ENCODE data around the gene IL16. TPM values are rescaled to one million over a fixed set of nuclear protein-coding genes. Genes with fewer than 3 reads are reported as not detected.
A peak's percentile ranks its signal among the peaks of the same experiment; 100 is the strongest.
"Not testable (repeated sequence)": the region's sequence is repeated elsewhere in the genome, so short reads cannot be mapped to it uniquely, and the experiment has no call there.

The IL16 gene
- total RNA-seq, 1 donor: 44.7 TPM

- DNase-seq (ENCODE audit: low read depth in 2 of 3, low spot score in 2 of 3): no peak
Measured at GRCh38 chr15:81199031-81199779, 2.5 kb downstream of the IL16 start.

DNA sequence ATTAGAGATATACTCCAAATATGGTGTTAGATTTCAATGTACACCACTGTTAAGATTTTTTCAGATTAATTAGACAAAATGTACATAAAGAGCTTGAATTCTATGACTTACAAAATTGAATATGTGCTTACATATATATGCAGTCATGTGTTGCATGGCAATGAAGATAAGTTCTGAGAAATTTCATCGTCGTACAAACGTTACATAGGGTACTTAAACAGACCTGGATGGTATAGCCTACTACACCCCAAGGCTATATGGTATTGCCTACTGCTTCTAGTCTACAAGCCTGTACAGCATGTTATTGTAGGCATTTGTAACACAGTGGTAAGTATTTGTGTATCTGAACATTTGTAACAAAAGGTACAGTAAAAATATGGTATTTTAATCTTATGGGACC is 9.3 kb downstream of the IL16 start:
- no peak for DNase-seq (ENCODE audit: low read depth in 2 of 3, low spot score in 2 of 3)

- DNase-seq (ENCODE audit: low read depth in 2 of 3, low spot score in 2 of 3): not testable (repeated sequence)
Measured at GRCh38 chr15:81207987-81208386, 11.3 kb downstream of the IL16 start.

DNA sequence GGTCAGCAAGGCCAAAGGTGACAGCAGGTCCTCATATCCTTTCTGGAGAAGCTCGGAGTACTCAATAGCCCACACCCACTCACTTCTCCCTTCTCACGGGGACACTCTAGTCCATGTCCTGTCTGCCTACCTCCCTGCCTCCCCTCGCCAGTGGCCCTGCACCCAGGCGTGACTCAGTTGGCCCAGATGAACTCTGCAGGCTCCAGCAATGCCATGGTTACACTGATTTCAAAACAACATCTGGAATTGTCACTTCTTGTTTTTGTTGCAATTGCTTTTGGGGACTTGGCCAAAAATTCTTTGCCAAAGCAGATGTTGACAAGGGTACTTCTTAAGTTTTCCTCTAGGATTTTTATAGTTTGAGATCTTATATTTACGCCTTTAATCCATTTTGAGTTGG is 13.0 kb downstream of the IL16 start:
- DNase-seq (ENCODE audit: low read depth in 2 of 3, low spot score in 2 of 3): no peak

DNA sequence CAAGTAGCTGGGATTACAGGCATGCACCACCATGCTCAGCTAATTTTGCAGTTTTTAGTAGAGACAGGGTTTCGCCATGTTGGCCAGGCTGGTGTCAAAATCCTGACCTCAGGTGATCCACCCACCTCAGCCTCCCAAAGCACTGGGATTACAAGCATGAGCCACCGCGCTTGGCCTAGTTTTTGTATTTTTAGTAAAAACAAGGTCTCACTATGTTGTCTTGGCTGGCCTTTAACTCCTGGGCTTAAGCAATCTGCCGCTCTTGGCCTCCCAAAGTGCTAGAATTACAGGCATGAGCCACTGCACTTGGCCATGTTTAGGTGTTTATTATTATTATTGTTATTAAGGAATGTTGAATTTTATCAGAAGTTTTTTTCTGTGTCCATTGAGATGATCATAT is 14.7 kb downstream of the IL16 start:
- DNase-seq (ENCODE audit: low read depth in 2 of 3, low spot score in 2 of 3): no peak

DNA sequence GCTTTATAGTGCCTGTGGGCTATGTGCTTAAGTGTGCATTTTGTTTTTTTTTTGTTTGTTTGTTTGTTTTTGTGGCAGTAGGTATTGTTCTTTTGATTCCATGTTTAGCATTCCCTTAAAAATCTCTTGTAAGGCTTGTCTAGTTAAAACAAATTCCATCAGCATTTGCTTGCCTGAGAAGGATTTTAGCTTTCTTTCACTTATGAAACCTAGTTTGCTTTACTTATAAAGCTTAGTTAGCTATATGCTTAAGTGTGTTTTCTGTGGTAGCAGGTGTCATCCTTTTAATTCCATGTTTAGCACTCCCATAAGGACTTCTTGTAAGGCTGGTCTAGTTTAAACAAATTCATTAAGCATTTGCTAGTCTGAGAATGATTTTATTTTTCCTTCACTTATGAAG is 17.3 kb downstream of the IL16 start:
- no peak for DNase-seq (ENCODE audit: low read depth in 2 of 3, low spot score in 2 of 3)

GRCh38 chr15:81215531-81215930 is 18.9 kb downstream of the IL16 start:
- no peak for DNase-seq (ENCODE audit: low read depth in 2 of 3, low spot score in 2 of 3)

DNA sequence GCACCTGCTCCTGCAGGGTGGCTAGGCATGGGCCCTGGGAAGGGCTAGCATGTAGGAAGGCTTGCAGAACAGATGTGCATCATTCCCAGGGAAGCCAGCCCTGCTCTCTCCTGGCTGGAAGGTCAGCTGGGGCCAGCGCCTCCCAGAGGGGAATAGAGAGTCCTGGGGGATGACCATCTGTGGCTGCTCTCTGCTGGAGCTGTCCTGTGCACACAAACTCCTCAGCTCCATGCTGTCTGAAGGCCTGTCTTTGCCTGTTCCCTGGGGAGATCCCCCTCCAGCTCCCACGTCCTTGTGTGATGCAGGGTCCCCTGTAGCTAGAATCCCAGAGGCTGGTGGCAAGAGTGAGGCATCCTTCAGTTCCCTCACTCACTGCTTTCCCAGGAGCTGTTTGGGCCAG is 19.3 kb downstream of the IL16 start:
- no peak for DNase-seq (ENCODE audit: low read depth in 2 of 3, low spot score in 2 of 3)

DNA sequence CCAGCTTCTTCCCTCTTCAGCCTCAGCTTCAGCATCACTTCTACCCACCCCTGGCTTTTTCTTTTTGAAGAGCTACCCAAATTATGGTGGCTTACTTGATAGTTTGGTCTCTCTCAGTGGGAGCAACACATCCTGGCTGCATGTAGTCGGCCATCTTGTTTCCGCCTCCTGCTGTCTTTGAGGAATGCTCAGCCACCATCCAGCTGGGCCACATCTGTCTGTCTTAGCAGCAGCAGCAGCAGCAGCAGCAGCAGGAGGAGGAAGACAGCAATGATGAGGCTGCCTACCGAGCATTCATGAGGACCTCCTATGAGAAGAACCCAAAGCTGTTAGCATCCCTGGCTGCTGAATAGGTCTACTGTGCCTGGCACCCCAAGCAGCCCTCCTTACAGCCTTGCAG is 19.7 kb downstream of the IL16 start:
- no peak for DNase-seq (ENCODE audit: low read depth in 2 of 3, low spot score in 2 of 3)

DNA sequence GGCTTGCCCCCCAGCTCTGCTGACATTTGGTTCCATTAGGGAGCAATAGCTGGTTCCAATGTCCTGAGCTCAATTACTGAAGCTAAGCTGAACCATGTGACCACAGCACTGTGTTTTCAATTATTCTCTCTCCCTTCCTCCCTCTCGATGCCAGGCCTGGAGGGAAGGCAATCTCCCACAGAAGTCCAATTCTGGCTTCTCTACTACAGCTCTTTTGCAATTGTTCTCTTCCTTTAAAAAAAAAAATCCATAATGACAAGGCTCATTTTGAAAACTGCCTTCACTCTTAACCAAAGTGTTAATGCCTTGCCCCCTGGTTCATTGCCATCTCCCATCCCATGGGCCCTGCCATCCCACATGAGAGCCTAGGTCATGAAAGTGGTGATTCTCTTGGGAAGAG is 24.8 kb downstream of the IL16 start:
- DNase-seq (ENCODE audit: low read depth in 2 of 3, low spot score in 2 of 3): no peak

DNA sequence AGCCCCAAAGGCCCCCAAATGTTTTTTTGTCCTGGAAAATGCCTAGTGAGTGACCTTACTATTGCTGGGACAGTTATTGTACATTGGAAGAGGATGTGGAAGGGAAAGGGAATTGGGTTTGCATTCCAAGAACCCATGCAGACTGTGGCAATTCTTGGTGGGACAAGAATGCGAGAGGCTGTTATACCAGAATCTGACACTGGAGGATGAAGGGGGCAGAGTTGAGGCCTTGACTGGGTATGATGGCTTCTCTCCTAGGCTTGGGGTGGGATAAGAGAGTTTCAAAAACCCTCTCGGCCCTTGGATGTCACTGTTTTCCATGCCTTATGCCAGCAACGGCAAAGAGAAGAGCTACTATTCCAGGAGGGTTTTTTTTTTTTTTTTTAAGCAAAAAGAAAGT is 25.3 kb downstream of the IL16 start:
- DNase-seq (ENCODE audit: low read depth in 2 of 3, low spot score in 2 of 3): no peak

DNA sequence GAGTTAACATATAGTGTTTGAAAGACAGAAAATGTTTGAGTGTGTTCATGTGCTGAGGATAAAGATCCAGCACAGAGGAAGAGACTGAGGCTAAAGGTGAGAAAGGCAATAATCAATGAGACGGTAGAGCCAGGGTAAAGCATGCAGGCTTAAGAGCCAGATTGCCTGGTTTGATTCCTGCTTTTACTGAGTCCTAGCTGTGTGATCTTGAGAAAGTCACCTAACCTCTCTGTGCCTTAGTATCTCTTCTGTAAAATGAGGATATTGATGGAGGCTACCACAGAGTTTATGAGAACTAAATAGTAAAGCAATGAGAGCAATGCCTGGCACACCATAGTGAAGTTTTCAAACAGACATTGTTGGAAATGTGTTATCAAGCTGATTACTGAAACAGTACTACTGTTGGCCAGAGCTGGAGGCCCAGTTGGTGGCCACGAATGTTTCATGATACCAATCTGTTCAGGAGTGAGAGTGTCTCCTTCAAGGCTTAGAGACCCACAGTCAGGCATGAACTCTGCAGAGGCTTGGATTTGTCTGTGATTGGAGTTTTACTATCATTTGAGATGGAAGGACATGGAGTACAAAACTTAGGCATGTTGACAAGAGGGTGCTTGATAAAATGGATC is 26.8 kb downstream of the IL16 start:
- no peak for DNase-seq (ENCODE audit: low read depth in 2 of 3, low spot score in 2 of 3)

DNA sequence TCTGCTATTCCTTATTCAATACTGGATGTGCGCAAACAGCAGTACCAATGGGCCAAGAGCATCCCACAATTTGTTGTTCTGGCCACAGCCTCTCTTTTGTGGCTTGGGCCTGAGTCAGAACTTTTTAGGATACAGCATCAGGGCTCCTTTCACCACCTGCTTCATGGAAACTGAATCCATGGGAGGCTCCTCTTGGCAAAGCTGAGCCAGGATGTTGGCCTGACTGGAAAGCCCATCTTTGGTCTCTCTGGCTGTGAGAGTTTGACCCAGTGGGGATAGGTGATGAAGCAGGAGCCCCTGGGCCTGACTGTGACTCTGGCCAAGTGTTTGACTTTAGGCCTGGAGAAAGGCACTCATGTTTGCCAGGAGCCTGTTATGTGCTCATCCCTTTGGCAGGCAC is 27.6 kb downstream of the IL16 start:
- no peak for DNase-seq (ENCODE audit: low read depth in 2 of 3, low spot score in 2 of 3)

DNA sequence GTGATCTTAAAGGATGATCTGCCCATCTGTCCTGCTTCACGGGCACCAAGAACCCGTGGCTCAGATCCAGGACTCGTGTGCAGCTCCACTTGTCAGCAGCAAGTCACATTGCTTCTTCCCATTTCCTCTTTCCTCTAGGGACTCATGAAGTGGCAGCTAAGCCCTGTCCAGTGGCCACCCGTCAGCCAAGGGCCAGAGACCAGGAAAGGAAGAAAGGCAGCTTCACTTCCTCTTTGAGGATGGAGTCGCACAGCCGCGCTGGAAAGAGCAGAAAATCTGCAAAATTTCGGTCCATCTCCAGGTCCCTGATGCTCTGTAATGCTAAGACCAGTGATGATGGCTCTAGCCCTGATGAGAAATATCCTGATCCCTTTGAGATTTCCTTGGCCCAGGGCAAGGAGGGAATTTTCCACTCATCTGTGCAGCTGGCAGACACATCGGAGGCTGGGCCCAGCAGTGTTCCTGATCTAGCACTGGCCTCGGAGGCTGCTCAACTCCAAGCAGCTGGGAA is 28.5 kb downstream of the IL16 start:
- DNase-seq (ENCODE audit: low read depth in 2 of 3, low spot score in 2 of 3): no peak

GRCh38 chr15:81227716-81228115 is 31.0 kb downstream of the IL16 start:
- no peak for DNase-seq (ENCODE audit: low read depth in 2 of 3, low spot score in 2 of 3)

DNA sequence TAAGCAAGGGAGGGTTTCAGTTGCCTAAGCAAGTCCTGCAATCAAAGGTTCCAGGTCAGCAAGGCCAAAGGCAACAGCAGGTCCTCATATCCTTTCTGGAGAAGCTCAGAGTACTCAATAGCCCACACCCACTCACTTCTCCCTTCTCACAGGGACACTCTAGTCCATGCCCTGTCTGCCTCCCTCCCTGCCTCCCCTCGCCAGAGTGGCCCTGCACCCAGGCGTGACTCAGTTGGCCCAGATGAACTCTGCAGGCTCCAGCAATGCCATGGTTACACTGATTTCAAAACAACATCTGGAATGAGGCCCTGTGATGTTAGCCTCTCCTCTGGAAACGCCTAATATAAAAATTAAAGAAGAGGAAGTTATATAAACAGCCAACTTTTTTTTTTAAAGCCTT is 32.9 kb downstream of the IL16 start:
- peak in 1 of 3 donors; percentile 15 for DNase-seq (ENCODE audit: low read depth in 2 of 3, low spot score in 2 of 3)

DNA sequence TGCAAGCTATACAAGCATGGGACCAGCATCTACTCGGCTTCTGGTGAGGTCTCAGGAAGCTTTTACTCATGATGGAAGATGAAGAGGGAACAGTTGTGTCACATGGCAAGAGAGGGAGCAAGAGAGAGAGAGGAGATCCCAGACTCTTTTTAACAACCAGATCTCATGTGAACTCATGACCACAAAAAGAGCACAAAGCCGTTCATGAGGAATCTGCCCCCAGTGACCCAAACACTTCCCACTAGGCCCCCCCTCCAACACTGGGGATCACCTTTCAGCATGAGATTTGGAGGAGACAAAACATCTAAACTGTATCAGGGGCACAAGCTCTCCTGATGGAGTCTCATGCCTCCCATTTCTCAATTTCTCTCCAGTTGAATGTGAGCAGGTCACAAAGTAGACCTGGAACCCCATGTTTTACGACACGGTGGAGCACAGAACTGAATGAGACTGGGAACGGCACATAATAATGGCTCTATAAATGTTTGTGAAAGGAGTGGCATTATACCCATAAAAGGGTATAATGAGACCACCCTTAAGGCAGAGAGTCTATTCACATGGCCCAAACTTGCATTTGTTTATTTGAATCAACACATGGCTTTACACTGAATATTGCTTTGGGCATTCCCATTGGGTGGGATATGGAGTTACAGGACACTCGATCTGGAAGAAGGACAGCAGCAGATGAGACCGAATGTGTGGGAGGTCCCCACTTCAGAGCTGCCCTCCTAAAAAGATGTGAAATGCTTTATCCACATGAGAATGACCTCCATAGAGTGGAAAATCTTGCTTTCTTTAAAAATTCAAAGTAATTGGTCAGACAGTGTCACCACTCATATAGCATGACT is 38.8 kb downstream of the IL16 start:
- no peak for DNase-seq (ENCODE audit: low read depth in 2 of 3, low spot score in 2 of 3)

GRCh38 chr15:81239190-81239589 is 42.5 kb downstream of the IL16 start:
- DNase-seq (ENCODE audit: low read depth in 2 of 3, low spot score in 2 of 3): no peak

GRCh38 chr15:81242778-81243177 is 46.1 kb downstream of the IL16 start:
- no peak for DNase-seq (ENCODE audit: low read depth in 2 of 3, low spot score in 2 of 3)

GRCh38 chr15:81244306-81244705 is 47.6 kb downstream of the IL16 start:
- peak in 1 of 3 donors; percentile 81 for DNase-seq (ENCODE audit: low read depth in 2 of 3, low spot score in 2 of 3)

DNA sequence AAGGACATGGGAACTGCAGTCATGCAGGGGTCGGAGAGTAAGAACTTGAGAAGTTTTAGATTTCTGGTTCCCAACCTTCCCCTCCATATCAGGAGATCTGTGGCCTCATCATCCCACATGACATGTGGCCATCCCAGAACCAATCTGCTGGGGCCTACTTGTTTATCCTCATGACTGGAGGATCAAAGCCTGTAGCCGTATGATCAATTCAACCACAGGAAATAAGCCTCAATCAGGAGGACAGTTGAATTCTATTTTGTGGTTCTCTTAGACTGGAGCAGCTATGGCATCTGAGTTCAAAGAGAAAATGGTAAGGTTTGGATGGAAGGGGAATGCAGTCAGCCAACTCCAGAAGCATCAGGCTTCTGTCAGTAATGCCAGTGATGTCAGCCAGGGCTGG is 57.2 kb downstream of the IL16 start:
- no peak for DNase-seq (ENCODE audit: low read depth in 2 of 3, low spot score in 2 of 3)

Data from hematopoietic multipotent progenitor cell (in vitro differentiated cells).